Glomerular visceral epithelial cell (primary cell): ENCODE results near the gene SCYL2.

Experiments
- DNase-seq: peaks from one replicate; pipeline ENCODE4 v3.0.0-alpha.2; 2016; ENCODE audit errors: extremely low spot score

Gene SCYL2

DNA sequence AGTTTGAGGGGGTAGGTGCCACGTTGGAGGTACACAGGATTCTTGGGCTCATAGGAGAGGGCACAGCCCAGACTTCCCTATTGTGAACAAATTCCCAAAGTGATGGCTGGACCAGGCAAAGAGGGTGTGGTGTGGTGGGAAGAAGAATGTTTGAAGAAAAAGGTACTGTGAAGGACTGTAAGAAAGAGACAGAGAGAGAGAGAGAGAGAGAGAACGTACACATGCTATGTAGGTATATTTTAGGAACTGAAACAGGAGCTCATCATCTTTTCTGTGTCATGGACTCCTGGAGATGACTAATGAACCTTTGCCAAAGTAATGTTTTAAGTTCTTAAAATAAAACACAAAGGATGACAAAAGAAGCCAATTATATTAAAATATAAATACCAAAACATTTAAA lies 114.4 kb downstream of the SCYL2 start:
- no peak for DNase-seq

- DNase-seq: no peak
Observed at GRCh38 chr12:100382338-100382737, 115.4 kb downstream of the SCYL2 start.

- no peak for DNase-seq
Observed at GRCh38 chr12:100383586-100384558, 116.9 kb downstream of the SCYL2 start.

DNA sequence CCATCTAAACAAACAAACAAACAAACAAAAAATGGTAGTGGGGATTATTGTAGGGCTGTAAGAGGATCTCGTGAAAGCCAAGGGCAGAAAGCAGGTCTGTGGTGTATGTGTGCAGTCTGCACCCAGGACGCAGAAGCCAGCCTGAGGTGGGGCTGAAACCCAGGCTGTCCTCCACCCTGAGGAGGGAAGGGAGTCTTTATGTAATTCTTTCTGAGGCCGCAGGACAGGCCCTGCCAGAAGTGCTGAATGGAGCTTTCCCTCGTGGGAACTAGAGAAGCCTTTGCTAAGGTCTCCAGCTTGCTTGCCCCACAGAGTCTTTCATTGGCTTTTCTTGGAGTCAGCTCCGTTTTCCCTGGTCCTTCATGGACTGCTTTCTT lies 117.6 kb downstream of the SCYL2 start:
- DNase-seq: no peak

DNA sequence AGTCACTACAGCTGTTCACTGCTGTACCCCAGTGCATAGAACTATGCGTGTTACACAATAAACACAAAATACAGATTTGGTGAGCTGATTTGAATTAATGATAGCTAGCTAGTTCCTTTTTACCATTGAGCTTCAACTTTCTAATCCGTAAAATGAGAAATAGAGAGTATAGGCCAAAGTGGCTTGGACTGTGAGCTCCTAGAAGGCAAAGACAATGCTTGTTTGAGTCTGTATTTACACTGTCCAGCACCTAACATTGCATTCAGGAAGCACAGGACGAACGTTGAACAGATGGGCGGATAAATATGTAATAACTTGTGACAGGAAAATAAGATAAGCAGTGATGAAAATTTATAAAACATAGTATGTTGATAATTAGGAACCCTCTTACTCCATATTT lies 121.4 kb downstream of the SCYL2 start:
- no peak for DNase-seq
